Measurements from ENCODE around the gene UBL4A.

Gene UBL4A

GRCh38 chrX:154494715-154495114, 8.3 kb upstream of the UBL4A start:
- H3K27me3 ChIP-seq = no peaks in the 10 kb centered on the region
- H3K4me1 ChIP-seq = no peaks in the 10 kb centered on the region
- no peak for DNase-seq
- no peaks in the 10 kb centered on the region for H3K36me3 ChIP-seq
- TF ChIP-seq, protein P1, sequence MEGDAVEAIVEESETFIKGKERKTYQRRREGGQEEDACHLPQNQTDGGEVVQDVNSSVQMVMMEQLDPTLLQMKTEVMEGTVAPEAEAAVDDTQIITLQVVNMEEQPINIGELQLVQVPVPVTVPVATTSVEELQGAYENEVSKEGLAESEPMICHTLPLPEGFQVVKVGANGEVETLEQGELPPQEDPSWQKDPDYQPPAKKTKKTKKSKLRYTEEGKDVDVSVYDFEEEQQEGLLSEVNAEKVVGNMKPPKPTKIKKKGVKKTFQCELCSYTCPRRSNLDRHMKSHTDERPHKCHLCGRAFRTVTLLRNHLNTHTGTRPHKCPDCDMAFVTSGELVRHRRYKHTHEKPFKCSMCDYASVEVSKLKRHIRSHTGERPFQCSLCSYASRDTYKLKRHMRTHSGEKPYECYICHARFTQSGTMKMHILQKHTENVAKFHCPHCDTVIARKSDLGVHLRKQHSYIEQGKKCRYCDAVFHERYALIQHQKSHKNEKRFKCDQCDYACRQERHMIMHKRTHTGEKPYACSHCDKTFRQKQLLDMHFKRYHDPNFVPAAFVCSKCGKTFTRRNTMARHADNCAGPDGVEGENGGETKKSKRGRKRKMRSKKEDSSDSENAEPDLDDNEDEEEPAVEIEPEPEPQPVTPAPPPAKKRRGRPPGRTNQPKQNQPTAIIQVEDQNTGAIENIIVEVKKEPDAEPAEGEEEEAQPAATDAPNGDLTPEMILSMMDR (IDR thresholded peaks at IDR 0.05; ENCODE audit: low read depth, low read length) = no peak
- H3K4me3 ChIP-seq (ENCODE audit: low read depth, low read length) = no peak overlapping the region
- H3K9me3 ChIP-seq = no peaks in the 10 kb centered on the region

DNA sequence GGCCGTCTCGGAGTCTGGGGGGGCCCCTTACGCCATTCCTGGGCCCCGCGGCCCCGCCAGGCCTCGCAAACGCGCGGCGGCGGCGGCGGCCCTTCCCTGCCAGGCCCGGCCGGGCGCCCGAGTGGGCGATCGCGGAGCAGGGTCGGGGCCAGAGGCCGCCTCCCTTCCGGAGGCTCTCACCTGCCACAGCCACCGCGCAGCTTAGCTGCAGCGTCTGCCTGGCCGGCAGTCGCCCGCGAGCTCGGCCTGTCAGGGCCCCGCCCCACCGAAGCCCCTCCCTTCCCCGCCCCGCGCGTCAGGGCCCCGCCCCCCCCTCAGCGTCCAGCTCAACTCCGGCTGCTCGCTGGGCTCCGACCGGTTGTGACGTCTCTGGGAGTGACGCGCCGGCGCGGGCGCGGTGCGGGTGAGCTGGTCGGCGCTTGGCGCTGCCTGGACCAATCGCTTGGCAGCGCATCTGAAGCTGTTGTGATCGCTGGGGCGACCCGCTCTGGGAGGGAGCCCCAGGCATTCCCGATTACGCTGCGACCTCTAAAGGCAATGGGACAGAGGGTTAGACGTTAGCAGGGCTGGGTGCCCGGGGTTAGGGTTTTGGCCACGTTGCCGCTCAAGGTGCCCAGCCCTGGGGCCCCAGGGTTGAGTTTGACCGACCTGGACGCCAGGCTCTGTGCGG, 4.1 kb upstream of the UBL4A start, which contains the start of gene SLC10A3:
SLC10A3 (minus strand) TSS at position 216 of the 670 bp plus-strand sequence. CDS start 1,689 bp downstream, outside the sequence.
- TF ChIP-seq, protein P1 (IDR thresholded peaks at IDR 0.05; ENCODE audit: low read depth, low read length) = 0 out of 2 replicates have a peak, but pooled peaks have one; percentile 1
- H3K9me3 ChIP-seq = no peaks in the 10 kb centered on the region
- no peaks in the 10 kb centered on the region for H3K36me3 ChIP-seq
- DNase-seq = peak; percentile 95
- no peaks in the 10 kb centered on the region for H3K27me3 ChIP-seq
- H3K4me1 ChIP-seq = no peaks in the 10 kb centered on the region
- H3K4me3 ChIP-seq (ENCODE audit: low read depth, low read length) = peak within 1 kb of the TSS; percentile 57

- Histone ChIP-seq H3K27me3 (no peaks in the 10 kb centered on the region), H3K9me3 (no peaks in the 10 kb centered on the region), H3K4me3 (ENCODE audit: low read depth, low read length) (peak overlapping the region; percentile 54), H3K36me3 (peaks cover 3% of the 10 kb centered on the region), H3K4me1 (no peaks in the 10 kb centered on the region)
- DNase-seq = peak; percentile 31
- TF ChIP-seq, protein P1 (IDR thresholded peaks at IDR 0.05; ENCODE audit: low read depth, low read length) = no peak
These were observed 3.6 kb upstream of the UBL4A start for GRCh38 chrX:154490021-154490413.

DNA sequence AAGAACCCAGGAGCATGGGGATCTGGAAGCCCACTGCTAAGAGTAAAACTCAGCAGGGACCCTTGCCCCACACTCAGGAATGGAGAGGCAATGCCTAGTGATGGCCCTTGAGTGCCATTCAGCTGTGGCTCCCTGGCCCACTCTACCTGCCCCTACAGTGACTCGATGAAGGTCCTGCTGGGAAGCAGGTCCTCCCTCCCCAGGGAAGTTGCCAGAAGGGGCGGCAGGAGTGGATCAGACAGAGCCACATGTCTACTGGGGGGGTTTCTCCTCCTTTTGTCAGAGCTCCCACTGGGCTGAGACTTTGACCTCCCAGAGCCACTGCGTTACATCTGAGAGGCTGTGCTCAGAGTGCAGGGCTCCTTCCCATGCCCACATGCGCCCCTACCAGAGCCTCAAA, 2.8 kb upstream of the UBL4A start:
- H3K27me3 ChIP-seq = no peaks in the 10 kb centered on the region
- no peak for DNase-seq
- H3K36me3 ChIP-seq = peaks cover 11% of the 10 kb centered on the region
- H3K4me3 ChIP-seq (ENCODE audit: low read depth, low read length) = no peak overlapping the region
- no peaks in the 10 kb centered on the region for H3K9me3 ChIP-seq
- H3K4me1 ChIP-seq = no peaks in the 10 kb centered on the region
- TF ChIP-seq, protein P1 (IDR thresholded peaks at IDR 0.05; ENCODE audit: low read depth, low read length) = no peak

- Histone ChIP-seq H3K4me1 (no peaks in the 10 kb centered on the region), H3K36me3 (peaks cover 13% of the 10 kb centered on the region), H3K9me3 (no peaks in the 10 kb centered on the region), H3K27me3 (no peaks in the 10 kb centered on the region), H3K4me3 (ENCODE audit: low read depth, low read length) (no peak overlapping the region)
- TF ChIP-seq, protein P1 (IDR thresholded peaks at IDR 0.05; ENCODE audit: low read depth, low read length) = no peak
- no peak for DNase-seq
These were observed 2.1 kb upstream of the UBL4A start for GRCh38 chrX:154488336-154489075.

All from BE2C (cell line).